GM19238 (cell line): ENCODE results near the gene GANAB.
"Not testable (repeated sequence)": the region's sequence is repeated elsewhere in the genome, so short reads cannot be mapped to it uniquely, and the experiment has no call there.

Experiments used
- DNase-seq: peaks from one replicate; pipeline ENCODE4 v3.0.0; 2011; ENCODE audit warnings: low spot score; ENCODE audit not compliant: insufficient read length

Gene GANAB

DNA sequence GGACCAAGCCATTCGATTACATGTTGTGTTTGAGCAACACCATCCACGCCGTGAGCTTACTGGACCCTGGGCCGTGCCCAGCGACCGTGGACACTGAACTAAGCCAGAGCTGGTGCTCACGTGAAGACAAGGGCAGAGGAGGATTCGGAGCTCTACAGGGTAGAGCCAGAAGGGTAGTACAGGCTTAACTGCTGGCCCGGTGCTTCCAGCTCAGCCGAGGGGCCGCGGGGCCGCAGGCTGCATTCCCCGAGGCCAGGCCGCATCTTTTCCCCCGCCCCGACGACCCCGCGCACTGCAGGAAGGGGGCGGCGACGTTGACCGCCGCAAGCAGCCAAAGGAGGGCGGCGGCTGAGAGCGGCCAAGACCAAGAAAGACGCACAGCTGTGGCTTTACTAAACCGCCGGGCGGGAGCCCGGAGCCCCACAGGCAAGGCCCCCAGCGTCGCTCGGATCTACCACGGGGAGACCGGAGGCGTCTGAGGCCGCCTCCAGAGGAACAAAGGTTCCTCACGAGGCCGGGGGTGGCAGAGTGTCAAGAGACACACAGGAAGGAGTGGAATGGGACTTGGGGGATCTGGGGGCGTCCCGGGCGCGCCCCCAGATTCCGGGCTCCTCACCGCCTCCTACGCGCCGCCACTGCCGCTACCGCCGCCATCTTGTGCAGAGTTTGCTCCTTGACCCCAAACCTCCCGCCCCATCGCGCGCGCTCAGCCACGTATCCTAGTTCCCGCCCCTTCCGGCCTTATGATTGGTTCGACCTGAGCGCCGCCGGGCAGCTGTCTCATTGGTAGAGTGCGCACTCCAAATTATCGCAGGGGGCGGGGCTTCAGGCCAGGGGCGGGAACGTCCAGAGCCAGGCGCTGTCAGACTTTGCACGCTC, at the start of gene GANAB:
GANAB (minus strand) TSS at position 668 of the 879 bp plus-strand sequence; CDS start at position 654, 14 bp downstream.
- peak; percentile 99 for DNase-seq

DNA sequence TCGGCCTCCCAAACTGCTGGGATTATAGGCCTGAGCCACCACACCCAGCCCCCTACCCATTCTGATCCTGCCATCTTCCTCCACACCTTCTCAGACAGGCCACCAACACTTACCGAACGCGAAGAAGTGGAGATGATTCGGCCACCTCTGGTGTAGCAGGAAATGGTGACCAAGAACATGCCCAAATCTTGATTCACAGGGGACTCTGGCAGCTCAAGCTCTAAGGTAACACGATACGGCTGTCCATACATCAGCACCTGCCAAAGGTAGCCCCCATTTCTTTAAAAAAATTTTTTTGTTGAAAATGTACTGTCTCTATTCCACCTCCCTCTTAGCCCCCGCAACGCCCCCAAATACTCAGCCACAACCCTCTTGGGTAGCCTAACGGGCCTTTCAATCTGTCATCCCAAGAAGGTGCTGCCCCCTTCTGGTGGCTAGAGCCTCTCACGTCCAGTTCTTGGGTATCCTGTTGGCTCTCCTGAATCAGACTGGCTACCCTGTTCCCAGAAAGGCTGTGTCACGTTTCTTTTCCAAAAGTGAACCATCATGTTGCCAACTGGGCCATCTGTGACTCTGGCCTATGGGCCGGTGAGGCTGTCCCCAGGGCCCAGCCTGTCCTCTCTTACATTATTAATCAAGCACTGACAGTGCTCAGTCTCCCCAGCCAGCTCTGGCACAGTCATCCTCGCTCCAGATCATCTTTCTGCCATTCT, 48.2 kb upstream of the GANAB start:
- DNase-seq, result peak; percentile 70

DNA sequence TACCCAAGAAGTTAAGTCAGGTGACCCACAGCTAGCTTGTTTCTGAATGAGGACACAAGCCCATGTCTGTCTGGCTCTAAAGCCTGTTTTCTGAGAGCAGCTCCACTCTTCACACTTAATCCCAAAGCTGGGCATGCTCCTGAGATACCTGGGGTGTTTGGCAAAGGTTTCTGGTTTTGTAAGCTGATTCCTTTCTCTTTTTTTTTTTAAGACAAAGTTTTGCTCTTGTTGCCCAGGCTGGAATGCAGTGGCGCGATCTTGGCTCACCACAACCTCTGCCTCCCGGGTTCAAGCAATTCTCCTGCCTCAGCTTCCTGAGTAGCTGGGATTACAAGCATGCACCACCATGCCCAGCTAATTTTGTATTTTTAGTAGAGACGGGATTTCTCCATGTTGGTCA, 47.2 kb upstream of the GANAB start:
- DNase-seq, result not testable (repeated sequence)

DNA sequence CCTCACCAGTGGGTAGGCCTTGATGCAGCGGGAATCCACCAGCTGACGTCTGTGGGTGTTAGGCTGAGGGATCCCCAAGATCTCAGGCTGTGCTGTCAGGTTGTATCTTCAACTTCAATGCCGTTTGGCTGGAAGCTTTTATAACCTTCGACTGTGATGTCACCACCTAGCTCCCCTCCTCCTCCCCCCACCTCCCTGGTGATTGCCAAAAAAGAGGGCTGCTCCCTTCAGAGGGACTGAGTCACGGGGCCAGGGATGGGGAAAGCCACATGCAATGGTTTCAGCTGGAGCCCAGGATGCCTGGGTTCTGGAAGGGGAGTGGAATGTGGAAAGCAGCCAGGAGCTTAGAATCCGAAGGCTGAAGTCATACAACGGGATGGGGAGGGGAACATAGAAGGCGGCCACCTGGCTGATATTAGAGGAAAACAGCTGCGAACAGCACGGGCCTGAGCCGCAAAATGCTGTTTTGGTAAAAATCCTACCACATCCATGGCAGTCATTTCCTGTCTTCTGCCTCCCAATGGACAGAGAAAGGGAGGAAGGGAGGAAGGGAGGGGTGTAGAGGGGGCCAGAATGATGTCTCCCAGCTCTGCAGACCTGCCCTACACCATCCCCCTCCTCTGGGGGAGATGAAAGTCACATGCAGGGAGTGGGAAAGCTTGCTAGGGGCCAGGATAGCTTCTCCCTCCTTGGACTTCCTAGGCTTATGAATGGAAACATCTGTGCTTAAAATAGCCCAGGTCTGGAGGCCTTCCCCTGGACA, 43.2 kb upstream of the GANAB start, which contains the start of gene LRRN4CL:
LRRN4CL (minus strand) TSS at position 110 of the 763 bp plus-strand sequence. CDS start 1,022 bp downstream, outside the sequence.
- no peak for DNase-seq

DNA sequence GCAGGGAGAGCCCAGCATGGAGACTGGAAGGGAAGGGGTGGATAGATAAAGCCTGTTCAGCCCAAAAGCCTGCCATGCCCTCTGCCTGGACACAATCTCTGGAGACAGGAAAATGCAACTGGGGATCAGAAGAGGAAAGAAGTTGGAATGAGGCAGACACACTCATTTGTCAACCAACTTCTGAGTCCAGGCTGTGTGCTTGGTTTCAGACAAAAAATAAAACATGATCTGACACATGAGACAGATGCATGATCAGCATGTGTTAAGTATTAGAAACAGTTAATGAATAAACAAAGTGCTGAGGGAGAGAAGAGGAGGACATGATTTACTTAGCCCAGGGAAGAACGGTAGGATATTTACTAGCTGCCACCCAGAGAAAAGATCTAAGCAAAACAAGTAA, 42.1 kb upstream of the GANAB start:
- no peak for DNase-seq

DNA sequence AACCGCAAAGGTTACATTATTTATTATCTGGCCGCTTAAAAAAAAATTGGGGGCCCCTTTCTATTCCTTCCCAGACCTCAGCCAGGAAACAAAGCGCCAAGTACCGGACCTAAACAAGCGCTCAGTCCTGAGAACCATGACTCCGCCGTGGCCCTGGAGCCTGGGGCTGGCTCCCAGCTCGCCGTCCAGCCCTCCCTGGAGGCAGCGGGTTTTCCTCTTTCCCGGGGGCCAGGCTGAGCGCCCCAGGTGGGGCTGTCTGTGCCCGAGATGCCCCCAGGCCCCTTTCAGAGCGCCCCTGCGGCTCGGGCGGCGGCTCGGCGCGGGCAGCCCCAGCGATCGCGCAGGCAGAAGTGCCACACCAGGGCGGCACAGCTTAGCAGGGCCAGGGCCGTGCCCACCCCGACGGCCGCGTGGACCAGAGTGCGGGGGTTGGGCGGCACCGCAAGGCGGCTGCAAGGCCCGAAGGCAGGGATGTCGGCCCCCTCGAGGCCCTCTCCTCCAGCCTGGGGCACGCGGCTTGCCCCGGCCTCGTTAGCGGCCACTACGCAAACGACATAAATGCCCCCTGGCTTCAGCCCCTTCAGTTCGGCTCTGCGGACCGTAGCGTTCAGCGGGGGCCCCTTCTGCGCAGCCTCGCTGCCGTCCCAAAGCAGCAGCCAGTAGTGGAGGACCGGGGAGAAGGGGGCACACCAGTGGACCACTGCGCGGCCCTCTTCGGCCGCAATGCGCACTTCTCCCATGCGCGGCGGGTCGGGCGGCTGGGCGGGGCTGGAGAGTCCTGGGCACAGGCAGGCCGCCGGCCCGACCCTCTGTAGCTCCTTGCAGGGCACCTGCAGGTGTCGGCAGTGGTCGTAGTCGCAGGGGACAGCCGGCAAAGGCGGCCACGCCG, 41.3 kb upstream of the GANAB start:
- no peak for DNase-seq

DNA sequence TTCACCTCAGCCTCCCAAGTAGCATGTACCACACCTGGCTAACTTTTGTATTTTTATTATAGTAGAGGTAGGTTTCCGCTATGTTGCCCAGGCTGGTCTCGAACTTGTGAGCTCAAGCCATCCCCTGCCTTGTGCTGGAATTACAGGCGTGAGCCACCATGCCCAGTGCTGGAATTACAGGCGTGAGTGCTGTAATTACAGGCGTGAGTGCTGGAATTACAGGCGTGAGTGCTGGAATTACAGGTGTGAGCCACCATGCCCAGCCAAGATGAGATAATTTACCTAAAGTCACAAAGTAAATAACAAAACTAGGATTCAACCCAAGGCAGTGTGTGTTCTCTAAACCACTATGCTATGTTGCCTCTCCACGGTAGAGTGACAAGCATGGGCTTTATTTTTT, 36.1 kb upstream of the GANAB start:
- no peak for DNase-seq

DNA sequence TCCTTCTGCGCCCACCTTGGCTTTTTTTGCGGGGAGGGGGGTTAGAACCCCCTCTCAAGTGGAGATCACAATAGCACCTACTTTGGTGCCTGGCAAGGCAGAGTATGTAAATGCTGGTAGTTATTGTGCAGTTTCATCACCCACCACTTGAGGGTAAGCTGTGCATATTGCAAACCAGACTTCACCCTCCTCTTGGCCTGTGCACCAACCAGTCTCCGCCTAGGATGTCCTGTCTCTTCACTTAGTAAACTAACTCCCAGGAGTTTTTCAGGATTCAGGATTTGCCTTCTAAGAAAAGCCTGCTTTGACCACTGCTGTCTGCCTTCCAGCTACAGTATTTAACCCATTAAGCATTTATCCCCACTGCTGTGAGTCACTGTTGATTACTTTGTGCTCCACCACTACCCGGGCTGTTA, 34.4 kb upstream of the GANAB start:
- no peak for DNase-seq

DNA sequence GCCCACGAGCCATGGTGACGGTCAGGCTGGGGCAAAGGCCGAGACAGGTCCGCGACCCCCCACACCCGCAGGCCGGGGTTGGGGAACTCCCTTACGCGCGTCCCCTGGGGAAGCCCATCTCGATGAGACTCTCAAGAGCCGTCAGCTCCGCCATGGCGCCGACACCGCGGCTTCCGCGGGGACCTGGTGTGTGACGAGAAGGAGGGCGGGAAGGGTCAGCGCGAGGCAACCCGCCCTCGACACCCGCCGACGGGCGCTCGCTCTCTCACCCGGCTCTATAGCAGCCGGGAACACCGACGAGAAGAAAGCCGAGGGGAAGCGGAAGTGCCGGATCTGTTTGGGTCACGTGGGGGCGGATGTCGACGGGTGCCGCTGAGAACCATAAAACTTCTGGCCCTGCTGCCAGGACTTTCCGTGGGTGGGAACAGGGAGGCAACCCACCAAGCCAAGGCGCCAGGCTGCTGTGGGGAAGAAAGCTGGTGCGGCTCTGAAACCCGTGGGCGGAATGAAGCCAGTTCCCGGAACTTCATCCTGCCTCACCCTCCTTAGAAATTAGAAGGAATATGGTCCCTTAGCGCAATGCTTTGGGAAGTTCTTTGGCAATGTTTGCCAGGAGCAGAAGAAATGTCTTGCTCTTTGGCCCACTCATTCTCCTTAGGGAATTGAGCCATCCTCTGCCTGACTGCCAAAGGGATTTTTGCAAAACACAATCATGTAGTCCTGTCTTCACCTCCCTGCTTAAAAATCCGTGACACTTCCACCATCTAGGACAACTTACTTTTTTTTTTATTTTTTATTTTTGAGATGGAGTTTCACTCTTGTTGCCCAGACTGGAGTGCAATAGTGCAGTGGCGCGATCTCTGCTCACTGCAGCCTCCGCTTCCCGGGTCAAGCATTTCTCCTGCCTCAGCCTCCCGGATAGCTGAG, 32.6 kb upstream of the GANAB start, which contains the start of gene UBXN1:
UBXN1 (minus strand) TSS at position 304 of the 927 bp plus-strand sequence; CDS start at position 154, 150 bp downstream.
- peak; percentile 91 for DNase-seq

DNA sequence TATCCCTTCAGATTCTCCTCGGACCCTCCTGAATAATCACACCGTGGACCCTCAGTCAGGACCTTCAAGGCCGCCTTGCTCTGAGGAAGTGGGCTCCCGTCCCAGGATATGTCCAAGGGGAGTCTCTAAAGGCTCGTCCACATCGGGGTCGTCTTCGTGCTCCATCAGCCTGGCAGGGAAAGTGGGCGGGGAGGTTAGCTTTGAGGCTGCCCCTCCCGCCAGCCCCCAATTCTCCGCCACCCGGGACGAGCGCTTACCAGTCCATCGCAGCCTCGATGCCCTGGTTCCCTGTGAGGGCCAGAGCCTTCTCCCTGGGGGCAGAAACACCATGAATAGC, 32.0 kb upstream of the GANAB start:
- no peak for DNase-seq

DNA sequence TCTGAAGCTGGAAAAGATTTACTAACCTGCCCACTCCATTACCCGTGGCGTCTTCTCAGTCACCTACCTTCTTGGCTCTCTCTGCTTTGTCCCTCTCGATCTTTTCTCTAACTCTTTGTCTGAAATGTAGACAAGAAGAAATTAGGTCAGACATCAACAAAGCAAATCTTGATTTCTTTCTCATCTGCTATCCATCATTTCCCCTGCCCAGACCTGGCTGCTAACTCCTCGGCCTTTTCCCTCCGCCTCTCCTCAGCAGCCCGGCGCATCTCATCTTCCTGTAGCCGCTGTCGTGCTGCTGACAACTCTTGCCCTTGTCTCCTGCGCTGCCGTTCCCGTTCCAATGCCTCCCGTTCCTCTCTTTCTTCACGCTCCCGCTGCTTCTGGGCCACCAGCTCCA, 31.3 kb upstream of the GANAB start:
- DNase-seq, result no peak

DNA sequence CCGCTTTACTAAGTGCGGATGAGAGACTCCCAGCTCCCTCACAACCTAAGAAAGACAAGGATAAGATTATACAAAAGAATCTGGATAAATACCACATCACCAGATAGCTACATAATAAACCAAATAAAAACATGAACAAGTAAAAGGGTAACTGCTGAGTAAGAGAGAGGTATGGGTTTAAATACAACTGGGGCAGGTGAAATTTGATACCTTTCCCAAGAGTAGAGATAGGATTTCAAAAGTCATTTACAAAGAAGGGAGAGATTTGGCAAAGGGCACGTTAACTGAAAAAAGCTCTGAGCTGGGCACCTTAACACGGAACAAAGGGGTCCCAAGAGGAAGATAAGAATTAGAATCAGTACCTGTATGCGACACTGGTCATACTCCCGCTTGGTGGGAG, 30.7 kb upstream of the GANAB start:
- DNase-seq, result no peak

DNA sequence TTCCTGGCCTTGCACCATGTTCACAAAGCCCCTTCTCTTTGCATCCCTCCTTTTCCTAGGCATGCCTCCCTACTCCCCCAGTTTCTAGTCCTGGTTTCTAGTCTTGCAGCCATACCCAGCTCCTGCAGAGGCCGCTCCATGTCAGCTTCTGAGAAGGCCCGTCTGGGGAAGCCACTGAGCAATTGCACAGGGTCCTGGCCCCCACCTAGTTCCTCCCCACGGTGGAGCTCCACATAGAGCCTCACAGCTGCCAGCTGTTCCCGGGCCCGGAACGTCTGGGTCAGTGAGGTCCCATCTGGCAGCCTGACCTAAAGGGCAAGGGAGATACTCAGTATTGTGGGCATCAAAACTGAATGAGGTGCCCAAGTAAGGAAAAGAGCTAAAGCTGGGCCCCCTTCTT, 30.3 kb upstream of the GANAB start:
- no peak for DNase-seq

DNA sequence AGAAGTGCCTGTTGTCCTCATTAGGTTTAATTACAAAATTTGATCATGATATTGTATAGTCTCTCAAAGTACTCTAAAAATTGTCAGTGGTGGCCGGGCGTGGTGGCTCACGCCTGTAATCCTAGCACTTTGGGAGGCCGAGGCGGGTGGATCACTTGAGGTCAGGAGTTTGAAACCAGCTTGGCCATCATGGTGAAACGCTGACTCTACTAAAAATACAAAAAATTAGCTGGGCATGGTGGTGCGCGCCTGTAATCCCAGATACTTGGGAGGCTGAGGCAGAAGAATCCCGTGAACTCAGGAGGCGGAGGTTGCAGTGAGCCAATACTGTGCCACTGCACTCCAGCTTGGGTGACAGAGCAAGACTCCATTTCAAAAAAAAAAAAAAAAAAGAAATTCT, 29.0 kb upstream of the GANAB start:
- DNase-seq, result not testable (repeated sequence)

DNA sequence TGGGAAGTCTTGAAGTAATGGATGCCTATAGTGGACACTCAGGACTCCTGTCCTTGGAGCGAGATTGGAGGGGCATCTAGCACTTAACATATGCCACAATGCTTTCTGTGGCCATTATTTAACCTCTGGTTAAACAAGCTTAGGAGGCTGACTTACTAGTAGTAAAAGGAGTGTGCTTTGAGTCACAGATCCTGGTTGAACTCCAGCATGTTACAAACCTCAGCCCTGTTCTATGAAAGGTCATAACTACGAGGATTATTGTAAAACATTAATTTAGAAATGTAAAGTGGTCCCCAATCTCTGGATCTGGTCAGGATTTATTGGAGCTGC, 26.7 kb upstream of the GANAB start:
- no peak for DNase-seq

DNA sequence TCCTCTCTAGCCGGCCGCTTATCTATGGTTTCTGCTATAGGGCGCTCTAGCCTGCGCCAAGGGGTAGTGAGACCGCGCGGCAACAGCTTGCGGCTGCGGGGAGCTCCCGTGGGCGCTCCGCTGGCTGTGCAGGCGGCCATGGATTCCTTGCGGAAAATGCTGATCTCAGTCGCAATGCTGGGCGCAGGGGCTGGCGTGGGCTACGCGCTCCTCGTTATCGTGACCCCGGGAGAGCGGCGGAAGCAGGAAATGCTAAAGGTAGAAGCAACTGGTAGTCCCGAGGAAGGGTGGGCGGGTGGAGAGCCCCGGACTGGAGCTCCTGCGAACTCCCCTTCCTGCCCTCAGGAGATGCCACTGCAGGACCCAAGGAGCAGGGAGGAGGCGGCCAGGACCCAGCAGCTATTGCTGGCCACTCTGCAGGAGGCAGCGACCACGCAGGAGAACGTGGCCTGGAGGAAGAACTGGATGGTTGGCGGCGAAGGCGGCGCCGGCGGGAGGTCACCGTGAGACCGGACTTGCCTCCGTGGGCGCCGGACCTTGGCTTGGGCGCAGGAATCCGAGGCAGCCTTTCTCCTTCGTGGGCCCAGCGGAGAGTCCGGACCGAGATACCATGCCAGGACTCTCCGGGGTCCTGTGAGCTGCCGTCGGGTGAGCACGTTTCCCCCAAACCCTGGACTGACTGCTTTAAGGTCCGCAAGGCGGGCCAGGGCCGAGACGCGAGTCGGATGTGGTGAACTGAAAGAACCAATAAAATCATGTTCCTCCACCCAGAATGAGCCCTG, 25.4 kb upstream of the GANAB start, which contains the start of the genes LBHD1 and UQCC3:
LBHD1 (minus strand) TSS at position 660 of the 782 bp plus-strand sequence. CDS start 2,236 bp downstream, outside the sequence.
UQCC3 (plus strand) TSS at position 66 of the 782 bp plus-strand sequence; CDS start at position 139, 73 bp downstream.
- peak; percentile 78 for DNase-seq

DNA sequence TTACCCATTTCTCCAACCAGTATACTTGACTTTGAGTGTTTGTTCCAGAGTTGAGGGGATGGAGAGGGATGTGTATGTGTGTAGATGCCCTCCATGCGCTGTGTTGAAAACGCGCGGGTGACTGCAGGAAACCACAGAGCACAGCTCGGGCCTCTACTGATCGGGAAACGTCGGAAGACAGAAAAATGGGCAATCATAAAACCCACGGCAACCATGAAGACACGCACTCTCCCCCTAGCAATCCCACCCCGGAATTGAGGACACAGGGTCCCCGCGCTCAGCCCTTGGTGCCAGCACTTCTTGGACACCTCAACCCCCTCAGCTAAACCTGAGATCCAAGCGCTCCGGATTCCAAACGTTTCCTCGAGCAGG, 24.8 kb upstream of the GANAB start:
- DNase-seq, result no peak

DNA sequence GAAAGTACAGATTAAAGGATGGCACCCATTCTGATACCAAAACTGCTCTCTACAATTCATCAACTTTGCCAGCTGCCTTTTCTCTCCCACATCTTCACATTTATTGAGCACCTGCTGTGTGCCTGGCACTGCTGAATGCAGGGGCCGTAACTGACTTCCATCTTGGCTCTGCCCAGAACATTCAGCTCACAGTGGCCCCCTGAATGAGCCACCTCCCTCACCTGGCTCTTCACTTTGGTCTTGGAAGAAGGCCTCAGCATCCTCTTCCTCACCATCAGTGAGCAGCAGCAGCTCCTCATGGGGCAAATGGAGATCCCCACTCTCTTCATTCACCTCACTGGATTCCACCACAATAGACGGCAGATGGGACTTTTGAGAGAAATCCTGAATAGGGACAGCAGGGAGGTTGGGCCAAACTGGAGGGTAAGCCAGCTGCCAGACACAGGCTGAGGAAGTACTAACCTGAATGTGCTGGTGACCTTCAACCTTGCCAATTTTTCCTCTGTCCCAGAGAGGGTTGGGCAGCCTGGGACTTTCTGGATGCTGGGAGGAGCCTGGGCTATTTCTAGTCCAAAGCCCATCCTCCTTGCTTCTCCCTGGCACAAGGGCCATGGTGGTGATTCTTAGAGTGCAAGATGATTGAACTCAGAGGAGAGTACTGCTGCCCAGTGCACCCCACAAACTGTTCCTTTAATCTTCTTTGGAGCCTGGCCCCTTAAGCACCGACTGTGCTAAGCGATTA, 23.2 kb upstream of the GANAB start:
- no peak for DNase-seq
